Measurements from ENCODE around the gene FAM156B.
"Not testable (repeated sequence)": the region's sequence is repeated elsewhere in the genome, so short reads cannot be mapped to it uniquely, and the experiment has no call there.

FAM156B gene, protein sequence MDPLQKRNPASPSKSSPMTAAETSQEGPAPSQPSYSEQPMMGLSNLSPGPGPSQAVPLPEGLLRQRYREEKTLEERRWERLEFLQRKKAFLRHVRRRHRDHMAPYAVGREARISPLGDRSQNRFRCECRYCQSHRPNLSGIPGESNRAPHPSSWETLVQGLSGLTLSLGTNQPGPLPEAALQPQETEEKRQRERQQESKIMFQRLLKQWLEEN

GRCh38 chrX:52896855-52897709, at the start of gene FAM156B:
FAM156B (plus strand) TSS chrX:52897330; CDS start chrX:52907226, 9,896 bp downstream.
- not testable (repeated sequence) for DNase-seq

DNA sequence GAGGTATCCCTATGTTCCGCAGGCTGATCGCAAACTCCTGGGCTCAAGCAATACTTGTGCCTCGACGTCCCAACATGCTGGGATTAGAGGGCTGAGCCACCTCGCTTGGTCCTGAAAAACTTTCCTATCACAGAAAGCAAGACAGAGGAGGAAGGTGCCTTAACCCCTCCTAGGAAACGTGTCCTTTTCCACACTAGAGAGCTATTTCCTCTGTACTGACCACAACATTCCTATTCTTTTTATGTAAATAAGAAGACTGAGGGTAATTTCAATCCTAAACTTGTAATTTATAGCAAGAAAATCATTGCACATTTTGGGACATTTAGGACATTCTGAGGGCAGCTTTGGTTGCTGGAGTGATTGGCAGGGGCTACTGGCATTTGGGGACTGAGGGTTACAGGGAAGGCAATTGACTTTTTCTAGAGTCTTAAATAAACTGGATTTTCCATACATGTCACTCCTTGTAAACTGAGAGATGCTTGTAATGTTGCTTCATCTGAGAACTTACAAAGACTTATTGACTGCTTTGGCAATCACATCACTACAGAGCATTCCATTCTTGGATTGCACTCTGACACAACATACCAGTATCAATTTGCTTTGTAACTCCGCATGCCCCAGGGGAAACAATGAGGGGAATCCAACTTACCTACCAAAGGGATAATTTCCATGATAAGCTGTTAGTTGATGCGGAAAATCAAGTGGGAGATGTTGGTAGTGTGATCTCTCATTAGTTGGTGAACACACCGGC, 44.8 kb upstream of the FAM156B start:
- DNase-seq: no peak

GRCh38 chrX:52856991-52857525, 40.1 kb upstream of the FAM156B start:
- not testable (repeated sequence) for DNase-seq

- no peak for DNase-seq
These were observed 31.7 kb upstream of the FAM156B start for GRCh38 chrX:52865343-52865998.

GRCh38 chrX:52867610-52868348, 29.4 kb upstream of the FAM156B start, which contains the start of gene XAGE3:
XAGE3 (minus strand) TSS chrX:52868083; CDS start chrX:52867133, 950 bp downstream.
- no peak for DNase-seq

DNA sequence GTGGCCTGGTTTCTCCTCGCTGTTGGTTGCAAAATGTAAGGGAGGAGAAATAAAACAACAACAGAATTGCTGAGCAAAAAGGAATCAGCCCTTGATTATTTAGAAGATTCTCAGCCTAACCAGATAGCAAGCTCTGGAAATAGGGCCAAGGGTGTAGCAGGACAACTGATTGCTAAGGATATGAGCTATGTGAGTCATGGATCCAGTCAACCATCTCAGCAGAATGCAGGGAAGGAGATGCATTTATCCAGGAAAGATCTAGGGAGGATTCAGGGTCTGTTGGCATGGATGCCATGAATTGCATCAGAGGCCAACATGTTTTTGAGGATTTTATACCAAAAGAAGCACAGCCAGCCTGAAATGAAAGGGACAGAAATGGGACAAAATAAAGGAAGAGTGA, 27.1 kb upstream of the FAM156B start:
- DNase-seq: no peak

DNA sequence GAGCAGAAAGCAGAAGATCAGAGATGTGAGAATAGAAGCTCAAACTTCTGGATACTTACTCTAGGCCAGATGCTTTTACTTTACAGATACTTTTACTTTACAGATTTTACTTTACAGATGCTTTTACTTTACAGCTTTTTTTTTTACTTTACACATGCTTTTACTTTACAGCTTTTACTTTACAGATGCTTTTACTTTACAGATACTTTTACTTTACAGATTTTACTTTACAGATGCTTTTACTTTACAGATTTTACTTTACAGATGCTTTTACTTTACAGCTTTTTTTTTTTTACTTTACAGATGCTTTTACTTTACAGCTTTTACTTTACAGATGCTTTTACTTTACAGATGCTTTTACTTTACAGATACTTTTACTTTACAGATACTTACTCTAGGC, 23.3 kb upstream of the FAM156B start:
- not testable (repeated sequence) for DNase-seq

DNA sequence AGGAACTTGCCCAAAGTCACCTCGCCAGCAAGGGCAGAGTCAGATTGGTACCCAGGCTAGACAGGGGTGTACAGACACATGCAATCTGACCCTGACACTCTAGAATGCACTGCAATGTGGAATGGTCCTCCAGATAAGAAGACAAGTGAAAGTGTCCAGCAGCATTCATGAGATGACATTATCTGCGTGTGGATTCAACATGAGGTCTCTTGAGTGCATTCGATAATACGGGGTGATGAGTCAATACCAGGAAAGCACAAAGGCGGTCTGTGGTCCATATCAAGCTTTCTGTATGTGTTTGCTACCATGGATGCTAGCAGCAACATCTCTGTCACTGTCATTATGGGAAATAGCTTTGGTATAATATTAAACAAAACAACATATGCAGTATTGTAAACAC, 22.5 kb upstream of the FAM156B start:
- DNase-seq: no peak

- not testable (repeated sequence) for DNase-seq
These were observed 21.7 kb upstream of the FAM156B start for GRCh38 chrX:52875436-52875835.

DNA sequence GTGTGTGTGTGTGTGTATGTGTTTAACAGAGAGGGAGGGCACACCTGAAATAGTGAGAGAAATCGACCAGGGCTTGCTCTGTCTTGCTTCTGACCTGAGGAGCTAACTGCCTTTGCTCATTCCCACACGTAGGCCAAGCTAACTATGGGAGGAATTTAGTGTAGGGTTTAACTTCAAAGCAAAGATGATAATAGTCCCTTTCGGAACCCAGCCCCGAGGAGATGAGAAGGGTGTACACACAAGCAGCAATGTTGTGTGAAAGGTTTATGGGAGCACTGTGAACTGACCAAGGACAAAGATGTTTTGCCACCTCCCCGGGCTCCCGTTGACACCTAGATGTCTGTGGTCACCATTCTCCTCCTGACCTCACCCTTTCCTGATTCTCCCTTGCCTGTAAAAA, 20.7 kb upstream of the FAM156B start:
- not testable (repeated sequence) for DNase-seq

DNA sequence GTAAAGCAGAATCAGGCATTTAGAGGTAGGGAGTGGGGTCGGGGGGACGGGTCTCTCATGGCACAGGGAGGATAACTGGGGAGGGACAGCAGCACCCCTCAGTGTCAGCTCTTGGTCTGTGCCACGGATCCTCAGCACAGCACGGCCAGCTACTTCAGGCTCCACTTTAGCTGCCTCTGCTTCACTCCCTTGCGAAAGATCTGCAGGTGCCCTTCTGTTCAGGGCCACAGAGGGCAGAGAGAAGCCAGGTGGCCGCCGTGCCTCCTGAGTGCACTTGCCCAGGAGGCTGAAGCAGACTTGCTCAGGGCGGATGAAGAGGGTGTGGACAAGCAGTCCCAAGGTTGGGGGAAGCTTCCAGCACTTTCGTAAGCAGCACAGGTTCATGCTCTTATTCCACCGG, 9.7 kb upstream of the FAM156B start:
- not testable (repeated sequence) for DNase-seq

- DNase-seq: not testable (repeated sequence)
These were observed 9.0 kb upstream of the FAM156B start for GRCh38 chrX:52888090-52888489.

- not testable (repeated sequence) for DNase-seq
These were observed 692 bp upstream of the FAM156B start for GRCh38 chrX:52896438-52896837.

GRCh38 chrX:52905531-52905930, 8.4 kb downstream of the FAM156B start:
- not testable (repeated sequence) for DNase-seq

DNA sequence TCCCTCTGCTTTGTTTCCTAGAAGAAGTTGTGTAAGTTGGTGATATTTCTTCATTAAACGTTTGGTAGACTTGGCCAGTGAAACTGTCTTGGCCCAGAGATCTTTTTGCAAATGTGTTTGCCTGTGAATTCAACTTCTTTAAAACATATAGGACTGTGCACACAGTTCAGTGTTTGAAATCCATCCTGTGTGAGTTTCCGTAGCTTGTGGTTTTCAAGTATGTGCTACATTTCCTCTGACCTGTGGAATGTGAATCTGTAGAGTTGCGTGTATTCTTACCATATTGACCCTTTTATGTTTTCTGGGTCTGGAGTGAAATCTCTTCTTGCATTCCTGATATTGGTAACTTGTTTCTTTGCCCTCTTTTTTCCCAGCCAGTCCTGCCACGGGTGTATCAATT, 8.9 kb downstream of the FAM156B start:
- DNase-seq: not testable (repeated sequence)

GRCh38 chrX:52907137-52907536, 10.0 kb downstream of the FAM156B start:
- not testable (repeated sequence) for DNase-seq

DNA sequence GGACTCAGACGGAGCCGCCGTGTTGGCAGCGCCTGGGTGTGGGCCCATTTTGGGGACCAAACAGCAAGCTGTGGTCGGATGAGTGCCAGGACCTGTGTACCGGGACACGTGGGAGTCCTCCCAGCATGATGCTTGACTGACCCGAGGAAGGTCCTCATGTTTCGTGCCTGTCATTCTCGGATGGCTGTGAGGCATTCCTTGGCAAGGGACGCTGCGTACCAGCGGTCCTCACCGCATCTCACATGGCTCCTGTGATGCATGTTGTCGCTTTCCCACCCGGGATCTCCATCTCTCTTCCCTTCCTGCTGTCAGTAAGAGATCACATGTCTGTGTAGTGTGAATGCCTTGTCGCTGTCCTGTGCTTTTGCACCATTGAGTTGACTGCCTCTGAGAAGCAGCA, 10.8 kb downstream of the FAM156B start:
- DNase-seq: not testable (repeated sequence)

GRCh38 chrX:52909313-52909969, 12.3 kb downstream of the FAM156B start:
- not testable (repeated sequence) for DNase-seq

- DNase-seq: not testable (repeated sequence)
These were observed 16.6 kb downstream of the FAM156B start for GRCh38 chrX:52913681-52914080.

GRCh38 chrX:52914704-52915103, 17.6 kb downstream of the FAM156B start:
- not testable (repeated sequence) for DNase-seq

- peak in 1 of 2 experiments; percentile 0 for DNase-seq
These were observed 26.7 kb downstream of the FAM156B start for GRCh38 chrX:52923781-52924241.

Measured in AML-193 (cell line).